ENCODE measurements around the gene C20orf173. TPM values are rescaled to one million over a fixed set of nuclear protein-coding genes. Genes with fewer than 3 reads are reported as not detected.

C20orf173 gene
- total RNA-seq, 1 donor: not detected

GRCh38 chr20:35503841-35504561 is 25.5 kb downstream of the C20orf173 start:
- Histone ChIP-seq H3K4me1 (ENCODE audit: insufficient read depth, low read length) (peaks cover 7% of the 10 kb centered on the region), H3K4me3 (ENCODE audit: insufficient read depth, low read length) (no peak overlapping the region), H4K20me1 (ENCODE audit: insufficient read depth, low read length) (peaks cover 9% of the 10 kb centered on the region), H3K27ac (ENCODE audit: low read depth, low read length) (no peak overlapping the region), H3K4me2 (ENCODE audit: insufficient read depth, low read length) (no peak overlapping the region), H2AFZ (ENCODE audit: low read length) (no peak overlapping the region), H3K27me3 (ENCODE audit: insufficient read depth, low read length) (no peaks in the 10 kb centered on the region), H3K36me3 (ENCODE audit: insufficient read depth, low read length) (peaks cover 69% of the 10 kb centered on the region), H3K79me2 (ENCODE audit: insufficient read depth, low read length) (no peaks in the 10 kb centered on the region), H3K9me3 (ENCODE audit: low read depth, low read length) (no peaks in the 10 kb centered on the region)
- no peak for DNase-seq (ENCODE audit: insufficient read length, low spot score, missing footprints)
- no peak for TF ChIP-seq CTCF (IDR thresholded peaks at IDR 0.05; ENCODE audit: extremely low read depth, low read depth, low read length)

GRCh38 chr20:35503281-35503680 is 26.2 kb downstream of the C20orf173 start:
- no peak for DNase-seq (ENCODE audit: insufficient read length, low spot score, missing footprints)
- Histone ChIP-seq H4K20me1 (ENCODE audit: insufficient read depth, low read length) (peaks cover 9% of the 10 kb centered on the region), H3K36me3 (ENCODE audit: insufficient read depth, low read length) (peaks cover 69% of the 10 kb centered on the region)

GRCh38 chr20:35502352-35502751 is 27.1 kb downstream of the C20orf173 start:
- no peak overlapping the region for H3K27ac ChIP-seq (ENCODE audit: low read depth, low read length)
- peaks cover 9% of the 10 kb centered on the region for H4K20me1 ChIP-seq (ENCODE audit: insufficient read depth, low read length)
- no peak for DNase-seq (ENCODE audit: insufficient read length, low spot score, missing footprints)
- H3K4me3 ChIP-seq (ENCODE audit: insufficient read depth, low read length): no peak overlapping the region
- H3K9me3 ChIP-seq (ENCODE audit: low read depth, low read length): no peaks in the 10 kb centered on the region
- H3K27me3 ChIP-seq (ENCODE audit: insufficient read depth, low read length): no peaks in the 10 kb centered on the region
- peaks cover 7% of the 10 kb centered on the region for H3K4me1 ChIP-seq (ENCODE audit: insufficient read depth, low read length)
- no peak overlapping the region for H3K4me2 ChIP-seq (ENCODE audit: insufficient read depth, low read length)
- peaks cover 70% of the 10 kb centered on the region for H3K36me3 ChIP-seq (ENCODE audit: insufficient read depth, low read length)
- no peaks in the 10 kb centered on the region for H3K79me2 ChIP-seq (ENCODE audit: insufficient read depth, low read length)
- TF ChIP-seq CTCF (IDR thresholded peaks at IDR 0.05; ENCODE audit: extremely low read depth, low read depth, low read length): no peak
- H2AFZ ChIP-seq (ENCODE audit: low read length): no peak overlapping the region

More at GRCh38 chr20:35503281-35503680, 26.2 kb downstream of the C20orf173 start:
- no peak overlapping the region for H3K4me2 ChIP-seq (ENCODE audit: insufficient read depth, low read length)
- H3K27me3 ChIP-seq (ENCODE audit: insufficient read depth, low read length): no peaks in the 10 kb centered on the region
- H3K79me2 ChIP-seq (ENCODE audit: insufficient read depth, low read length): no peaks in the 10 kb centered on the region
- H2AFZ ChIP-seq (ENCODE audit: low read length): no peak overlapping the region
- H3K4me1 ChIP-seq (ENCODE audit: insufficient read depth, low read length): peaks cover 7% of the 10 kb centered on the region
- H3K4me3 ChIP-seq (ENCODE audit: insufficient read depth, low read length): no peak overlapping the region
- H3K27ac ChIP-seq (ENCODE audit: low read depth, low read length): no peak overlapping the region
- H3K9me3 ChIP-seq (ENCODE audit: low read depth, low read length): no peaks in the 10 kb centered on the region
- no peak for TF ChIP-seq CTCF (IDR thresholded peaks at IDR 0.05; ENCODE audit: extremely low read depth, low read depth, low read length)

GRCh38 chr20:35499271-35499670 is 30.2 kb downstream of the C20orf173 start:
- Histone ChIP-seq H3K4me2 (ENCODE audit: insufficient read depth, low read length) (no peak overlapping the region), H3K4me3 (ENCODE audit: insufficient read depth, low read length) (no peak overlapping the region), H4K20me1 (ENCODE audit: insufficient read depth, low read length) (no peaks in the 10 kb centered on the region), H2AFZ (ENCODE audit: low read length) (no peak overlapping the region), H3K9me3 (ENCODE audit: low read depth, low read length) (no peaks in the 10 kb centered on the region), H3K27ac (ENCODE audit: low read depth, low read length) (no peak overlapping the region), H3K36me3 (ENCODE audit: insufficient read depth, low read length) (peaks cover 81% of the 10 kb centered on the region), H3K4me1 (ENCODE audit: insufficient read depth, low read length) (no peaks in the 10 kb centered on the region), H3K79me2 (ENCODE audit: insufficient read depth, low read length) (no peaks in the 10 kb centered on the region), H3K27me3 (ENCODE audit: insufficient read depth, low read length) (no peaks in the 10 kb centered on the region)
- DNase-seq (ENCODE audit: insufficient read length, low spot score, missing footprints): no peak
- no peak for TF ChIP-seq CTCF (IDR thresholded peaks at IDR 0.05; ENCODE audit: extremely low read depth, low read depth, low read length)

Measured in osteoblast (primary cell).